ENCODE results near the gene CASKIN1.
"Not testable (repeated sequence)": the region's sequence is repeated elsewhere in the genome, so short reads cannot be mapped to it uniquely, and the experiment has no call there.

The CASKIN1 gene

DNA sequence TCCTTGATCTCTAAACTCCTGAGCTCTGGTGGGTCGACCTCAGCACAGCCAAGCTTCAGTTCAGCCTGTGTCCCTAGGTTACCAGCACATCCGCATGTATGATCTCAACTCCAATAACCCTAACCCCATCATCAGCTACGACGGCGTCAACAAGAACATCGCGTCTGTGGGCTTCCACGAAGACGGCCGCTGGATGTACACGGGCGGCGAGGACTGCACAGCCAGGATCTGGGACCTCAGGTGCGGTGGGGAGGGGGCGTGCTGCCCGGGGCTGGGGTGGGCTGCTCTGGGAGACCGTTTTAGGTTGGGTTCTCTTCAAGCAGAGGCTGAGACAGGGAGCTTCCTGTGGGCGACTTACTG is 10.0 kb upstream of the CASKIN1 start:
- Histone ChIP-seq H3K27ac (ENCODE audit: poor library complexity, severe bottlenecking) (peak overlapping the region; percentile 68), H3K27me3 (ENCODE audit: insufficient read depth, poor library complexity, severe bottlenecking) (no peaks in the 10 kb centered on the region), H3K36me3 (ENCODE audit: low read depth) (peaks cover 24% of the 10 kb centered on the region), H3K4me3 (ENCODE audit: severe bottlenecking) (peak overlapping the region; percentile 91), H3K9me3 (ENCODE audit: severe bottlenecking) (no peaks in the 10 kb centered on the region), H3K4me1 (ENCODE audit: insufficient read depth, poor library complexity, severe bottlenecking) (no peaks in the 10 kb centered on the region)
- no peak for ATAC-seq (ENCODE audit: low read depth)
- TF ChIP-seq, protein P1, sequence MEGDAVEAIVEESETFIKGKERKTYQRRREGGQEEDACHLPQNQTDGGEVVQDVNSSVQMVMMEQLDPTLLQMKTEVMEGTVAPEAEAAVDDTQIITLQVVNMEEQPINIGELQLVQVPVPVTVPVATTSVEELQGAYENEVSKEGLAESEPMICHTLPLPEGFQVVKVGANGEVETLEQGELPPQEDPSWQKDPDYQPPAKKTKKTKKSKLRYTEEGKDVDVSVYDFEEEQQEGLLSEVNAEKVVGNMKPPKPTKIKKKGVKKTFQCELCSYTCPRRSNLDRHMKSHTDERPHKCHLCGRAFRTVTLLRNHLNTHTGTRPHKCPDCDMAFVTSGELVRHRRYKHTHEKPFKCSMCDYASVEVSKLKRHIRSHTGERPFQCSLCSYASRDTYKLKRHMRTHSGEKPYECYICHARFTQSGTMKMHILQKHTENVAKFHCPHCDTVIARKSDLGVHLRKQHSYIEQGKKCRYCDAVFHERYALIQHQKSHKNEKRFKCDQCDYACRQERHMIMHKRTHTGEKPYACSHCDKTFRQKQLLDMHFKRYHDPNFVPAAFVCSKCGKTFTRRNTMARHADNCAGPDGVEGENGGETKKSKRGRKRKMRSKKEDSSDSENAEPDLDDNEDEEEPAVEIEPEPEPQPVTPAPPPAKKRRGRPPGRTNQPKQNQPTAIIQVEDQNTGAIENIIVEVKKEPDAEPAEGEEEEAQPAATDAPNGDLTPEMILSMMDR (IDR thresholded peaks at IDR 0.05; ENCODE audit: poor library complexity, severe bottlenecking), result no peak
- DNase-seq (ENCODE audit: low spot score), result no peak

DNA sequence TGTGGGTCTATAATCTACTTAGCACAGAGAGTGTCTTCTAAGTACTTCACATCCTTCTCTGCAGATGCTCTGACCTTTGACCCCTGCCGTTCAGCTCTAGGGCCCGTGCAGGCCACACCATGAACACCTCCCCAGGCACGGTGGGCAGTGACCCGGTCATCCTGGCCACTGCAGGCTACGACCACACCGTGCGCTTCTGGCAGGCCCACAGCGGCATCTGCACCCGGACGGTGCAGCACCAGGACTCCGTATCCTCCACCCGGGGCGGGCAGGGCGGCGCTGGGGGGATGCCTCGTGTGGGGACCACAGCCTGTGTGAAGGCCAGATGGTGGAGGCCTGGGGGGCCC is 9.5 kb upstream of the CASKIN1 start:
- Histone ChIP-seq H3K27me3 (ENCODE audit: insufficient read depth, poor library complexity, severe bottlenecking) (no peaks in the 10 kb centered on the region), H3K27ac (ENCODE audit: poor library complexity, severe bottlenecking) (peak overlapping the region; percentile 68), H3K9me3 (ENCODE audit: severe bottlenecking) (no peaks in the 10 kb centered on the region), H3K36me3 (ENCODE audit: low read depth) (peaks cover 24% of the 10 kb centered on the region), H3K4me1 (ENCODE audit: insufficient read depth, poor library complexity, severe bottlenecking) (no peaks in the 10 kb centered on the region), H3K4me3 (ENCODE audit: severe bottlenecking) (peak overlapping the region; percentile 91)
- TF ChIP-seq, protein P1 (IDR thresholded peaks at IDR 0.05; ENCODE audit: poor library complexity, severe bottlenecking), result no peak
- peak; percentile 20 for ATAC-seq (ENCODE audit: low read depth)
- peak; percentile 68 for DNase-seq (ENCODE audit: low spot score)

DNA sequence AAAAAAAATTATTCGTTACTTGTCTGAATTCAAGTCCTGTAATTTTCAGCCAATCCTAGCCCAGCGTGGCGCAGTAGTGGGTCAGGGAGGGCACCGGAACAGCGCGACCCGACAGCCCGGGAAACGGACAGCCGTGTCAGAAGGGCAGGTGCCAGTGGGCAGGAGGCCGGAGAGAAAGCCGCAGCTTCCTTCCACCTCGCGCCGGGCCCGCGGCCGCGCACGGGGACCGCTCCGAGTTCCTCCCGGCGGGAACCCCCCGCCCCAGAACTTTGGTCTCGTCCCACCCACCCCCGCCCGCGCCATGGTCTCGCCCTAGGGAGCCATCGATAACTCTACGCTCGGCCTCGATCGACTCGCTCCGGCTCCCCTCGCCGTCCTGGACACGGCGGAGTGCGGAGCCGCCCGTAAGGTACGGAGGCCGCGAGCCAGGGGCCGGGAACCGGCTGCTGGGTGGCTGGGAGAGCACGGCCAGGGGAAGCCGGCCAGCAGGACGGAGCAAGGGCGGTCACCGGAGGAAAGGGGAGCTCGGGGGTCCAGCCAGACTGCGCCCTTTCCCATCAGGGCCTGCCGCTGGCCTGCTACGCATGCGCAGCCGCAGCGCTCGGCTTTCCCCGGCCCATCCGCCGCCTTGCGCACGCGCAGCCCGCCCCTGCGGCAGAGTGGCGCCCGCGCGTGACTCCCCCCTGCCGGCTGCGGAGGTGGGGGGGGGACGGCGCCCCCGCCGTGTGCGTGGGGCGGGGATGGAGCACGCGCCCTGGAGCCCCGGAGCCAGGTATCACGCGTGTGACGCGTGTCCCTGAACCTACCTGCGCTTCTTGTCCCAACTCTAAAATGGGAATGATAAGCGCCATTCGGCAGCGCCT is 8.9 kb upstream of the CASKIN1 start, which contains the start of gene MLST8:
Gene MLST8 (plus strand): TSS at position 351 of the 863 bp plus-strand sequence. CDS start 632 bp downstream, outside the sequence.
- ATAC-seq (ENCODE audit: low read depth), result peak; percentile 53

DNA sequence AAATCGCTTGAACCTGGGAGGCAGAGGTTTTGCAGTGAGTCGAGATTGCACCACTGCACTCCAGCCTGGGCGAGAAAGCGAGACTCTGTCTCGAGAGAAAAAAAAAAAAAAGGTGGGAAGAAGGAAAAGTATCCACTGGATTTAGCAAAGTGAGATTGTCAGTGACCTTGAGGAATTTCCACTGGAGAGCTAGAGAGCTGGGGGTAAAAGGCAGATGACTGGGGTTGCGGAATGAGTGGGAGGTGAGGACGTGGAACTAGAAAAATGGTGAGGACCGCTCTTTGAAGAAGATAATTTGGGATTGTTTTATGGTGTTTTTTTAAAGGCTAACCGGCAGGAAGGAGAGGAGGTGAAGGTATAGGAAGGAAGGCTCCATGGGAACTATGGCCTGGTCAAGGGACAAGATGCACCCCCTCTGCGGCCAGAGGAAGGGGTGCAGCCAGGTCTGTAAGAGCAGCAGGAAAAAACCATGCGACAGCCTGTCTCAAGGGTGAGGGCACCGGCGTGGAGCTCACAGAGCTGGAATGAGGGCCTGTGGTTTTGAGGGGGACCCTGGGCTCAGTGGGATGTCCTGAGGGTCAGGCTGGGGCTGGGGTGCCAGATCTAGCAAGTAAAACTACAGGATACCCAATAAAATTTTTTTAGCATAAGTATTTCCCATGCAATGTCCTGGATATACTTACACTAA is 8.2 kb upstream of the CASKIN1 start:
- H3K27me3 ChIP-seq (ENCODE audit: insufficient read depth, poor library complexity, severe bottlenecking), result no peaks in the 10 kb centered on the region
- H3K4me1 ChIP-seq (ENCODE audit: insufficient read depth, poor library complexity, severe bottlenecking), result no peaks in the 10 kb centered on the region
- H3K9me3 ChIP-seq (ENCODE audit: severe bottlenecking), result no peaks in the 10 kb centered on the region
- no peak for ATAC-seq (ENCODE audit: low read depth)
- H3K27ac ChIP-seq (ENCODE audit: poor library complexity, severe bottlenecking), result peak overlapping the region; percentile 68
- TF ChIP-seq, protein P1 (IDR thresholded peaks at IDR 0.05; ENCODE audit: poor library complexity, severe bottlenecking), result no peak
- peak overlapping the region; percentile 91 for H3K4me3 ChIP-seq (ENCODE audit: severe bottlenecking)
- H3K36me3 ChIP-seq (ENCODE audit: low read depth), result peaks cover 24% of the 10 kb centered on the region
- DNase-seq (ENCODE audit: low spot score), result no peak

More for the DNA sequence above, 8.9 kb upstream of the CASKIN1 start, which contains the start of gene MLST8:
- H3K27ac ChIP-seq (ENCODE audit: poor library complexity, severe bottlenecking), result peak within 1 kb of the TSS; percentile 68
- peaks cover 24% of the 10 kb centered on the region for H3K36me3 ChIP-seq (ENCODE audit: low read depth)
- TF ChIP-seq, protein P1 (IDR thresholded peaks at IDR 0.05; ENCODE audit: poor library complexity, severe bottlenecking), result no peak
- H3K27me3 ChIP-seq (ENCODE audit: insufficient read depth, poor library complexity, severe bottlenecking), result no peaks in the 10 kb centered on the region
- no peaks in the 10 kb centered on the region for H3K4me1 ChIP-seq (ENCODE audit: insufficient read depth, poor library complexity, severe bottlenecking)
- DNase-seq (ENCODE audit: low spot score), result peak; percentile 81
- no peaks in the 10 kb centered on the region for H3K9me3 ChIP-seq (ENCODE audit: severe bottlenecking)
- peak within 1 kb of the TSS; percentile 91 for H3K4me3 ChIP-seq (ENCODE audit: severe bottlenecking)

DNA sequence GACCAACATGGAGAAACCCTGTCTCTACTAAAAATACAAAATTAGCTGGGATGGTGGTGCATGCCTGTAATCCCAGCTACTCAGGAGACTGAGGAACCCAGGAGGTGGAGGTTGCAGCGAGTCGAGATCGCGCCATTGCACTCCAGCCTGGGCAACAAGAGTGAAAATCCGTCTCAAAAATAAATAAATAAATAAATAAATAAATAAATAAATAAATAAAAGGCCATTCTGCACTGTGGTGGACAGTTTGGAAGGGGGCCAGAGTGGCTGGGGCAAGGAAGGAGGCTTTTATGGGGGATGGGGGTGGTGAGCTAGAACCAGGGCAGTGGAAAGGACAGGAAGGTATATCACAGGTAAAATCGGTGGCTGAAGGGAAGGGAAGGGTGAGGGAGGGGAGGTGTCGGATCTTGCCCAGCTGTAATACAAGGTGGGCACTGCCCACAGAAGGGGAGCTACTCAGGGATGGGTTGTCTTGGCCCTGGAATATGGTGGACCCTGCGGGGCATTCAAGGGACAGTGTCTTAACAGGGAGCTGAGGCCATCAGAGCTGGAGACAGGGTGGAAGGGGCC is 6.8 kb upstream of the CASKIN1 start:
- H3K36me3 ChIP-seq (ENCODE audit: low read depth), result peaks cover 15% of the 10 kb centered on the region
- not testable (repeated sequence) for H3K4me3 ChIP-seq (ENCODE audit: severe bottlenecking); ATAC-seq (ENCODE audit: low read depth); H3K4me1 ChIP-seq (ENCODE audit: insufficient read depth, poor library complexity, severe bottlenecking); DNase-seq (ENCODE audit: low spot score); H3K27ac ChIP-seq (ENCODE audit: poor library complexity, severe bottlenecking); H3K27me3 ChIP-seq (ENCODE audit: insufficient read depth, poor library complexity, severe bottlenecking); H3K9me3 ChIP-seq (ENCODE audit: severe bottlenecking)

Data from RWPE2 (cell line).